Neutrophil (primary cell): ENCODE results near the gene IPO9.

Experiments
- H3K27ac ChIP-seq: fragments of 200-600 bp; sonication (generic); 2 replicates; pipeline ENCODE4 v1.5.1; 2016; ENCODE audit warnings: mild to moderate bottlenecking, moderate library complexity
- H3K27me3 ChIP-seq: fragments of 200-600 bp; sonication (generic); 2 replicates; pipeline ENCODE4 v1.6.0; 2016; ENCODE audit warnings: mild to moderate bottlenecking
- H3K36me3 ChIP-seq: fragments of 200-600 bp; sonication (generic); 2 replicates; pipeline ENCODE4 v1.5.1; 2017
- H3K4me1 ChIP-seq, 2 experiments: fragments of 200-600 bp in 1 of 2; sonication (generic) in 1 of 2; 1 replicate in 1 of 2; 2 replicates in 1 of 2; pipeline versions ENCODE4 v1.5.1 to v1.6.1; 2013 to 2016; ENCODE audit warnings: low read depth in 1 of 2, low read length in 1 of 2, mild to moderate bottlenecking in 1 of 2, moderate library complexity in 1 of 2; ENCODE audit not compliant: control insufficient read depth in 1 of 2, insufficient read depth in 1 of 2
- H3K4me3 ChIP-seq, 2 experiments: fragments of 200-600 bp in 1 of 2; sonication (generic) in 1 of 2; 1 replicate in 1 of 2; 2 replicates in 1 of 2; pipeline ENCODE4 v1.5.1; 2013 to 2016; ENCODE audit warnings: low read depth in 1 of 2, low read length in 1 of 2, mild to moderate bottlenecking in 1 of 2, moderate library complexity in 1 of 2
- H3K9me3 ChIP-seq: fragments of 200-600 bp; sonication (generic); 2 replicates; pipeline ENCODE4 v1.5.1; 2016
- TF ChIP-seq, protein P1 (sequence below): fragments of 200-600 bp; sonication (generic); IDR thresholded peaks from 2 replicates; pipeline ENCODE4 v1.5.1; 2016; ENCODE audit warnings: antibody characterized with exemption

IPO9 gene

DNA sequence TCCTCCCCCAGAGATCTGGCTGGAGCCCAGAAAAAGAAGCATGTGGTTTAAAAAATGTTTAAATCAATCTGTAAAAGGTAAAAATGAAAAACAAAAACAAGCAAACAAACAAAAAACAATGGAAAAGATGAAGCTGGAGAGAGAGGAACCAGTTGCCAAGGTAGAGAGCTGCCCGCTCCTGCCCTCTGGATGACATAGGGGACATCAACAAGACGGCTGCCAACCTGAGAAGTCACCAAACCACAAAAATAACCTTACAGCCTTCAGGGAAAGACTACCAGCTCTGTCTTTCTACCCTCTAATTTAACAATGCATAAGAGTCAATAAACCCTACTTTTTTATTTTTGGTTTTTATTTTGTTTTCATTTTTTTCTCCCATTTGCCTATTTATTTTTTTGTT lies 8.5 kb upstream of the IPO9 start:
- Histone ChIP-seq H3K27ac (no peak overlapping the region), H3K9me3 (no peaks in the 10 kb centered on the region), H3K27me3 (no peaks in the 10 kb centered on the region), H3K4me1 (no peaks in the 10 kb centered on the region), H3K36me3 (no peaks in the 10 kb centered on the region), H3K4me3 (no peak overlapping the region)
- TF ChIP-seq, protein P1, sequence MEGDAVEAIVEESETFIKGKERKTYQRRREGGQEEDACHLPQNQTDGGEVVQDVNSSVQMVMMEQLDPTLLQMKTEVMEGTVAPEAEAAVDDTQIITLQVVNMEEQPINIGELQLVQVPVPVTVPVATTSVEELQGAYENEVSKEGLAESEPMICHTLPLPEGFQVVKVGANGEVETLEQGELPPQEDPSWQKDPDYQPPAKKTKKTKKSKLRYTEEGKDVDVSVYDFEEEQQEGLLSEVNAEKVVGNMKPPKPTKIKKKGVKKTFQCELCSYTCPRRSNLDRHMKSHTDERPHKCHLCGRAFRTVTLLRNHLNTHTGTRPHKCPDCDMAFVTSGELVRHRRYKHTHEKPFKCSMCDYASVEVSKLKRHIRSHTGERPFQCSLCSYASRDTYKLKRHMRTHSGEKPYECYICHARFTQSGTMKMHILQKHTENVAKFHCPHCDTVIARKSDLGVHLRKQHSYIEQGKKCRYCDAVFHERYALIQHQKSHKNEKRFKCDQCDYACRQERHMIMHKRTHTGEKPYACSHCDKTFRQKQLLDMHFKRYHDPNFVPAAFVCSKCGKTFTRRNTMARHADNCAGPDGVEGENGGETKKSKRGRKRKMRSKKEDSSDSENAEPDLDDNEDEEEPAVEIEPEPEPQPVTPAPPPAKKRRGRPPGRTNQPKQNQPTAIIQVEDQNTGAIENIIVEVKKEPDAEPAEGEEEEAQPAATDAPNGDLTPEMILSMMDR: no peak

DNA sequence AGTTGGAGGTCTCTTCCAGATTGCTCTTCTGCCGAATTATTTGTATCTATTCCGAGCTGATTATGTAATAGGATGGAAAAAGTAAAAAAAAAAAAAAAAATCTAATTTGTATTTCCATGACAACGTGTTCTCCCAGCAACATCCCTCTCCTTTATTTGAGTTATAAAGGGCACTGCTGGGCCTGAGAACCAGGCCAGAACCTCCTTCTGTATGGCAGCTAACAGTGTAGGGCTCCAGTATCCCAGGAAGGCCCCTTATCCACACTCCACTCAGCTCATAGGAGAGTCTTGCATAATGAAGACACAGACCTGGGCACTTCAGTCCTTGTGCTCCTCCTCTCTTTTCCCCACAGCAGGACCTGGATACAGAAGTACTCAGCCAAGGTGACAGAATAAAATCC lies 3.7 kb upstream of the IPO9 start:
- Histone ChIP-seq H3K4me3 (no peak overlapping the region), H3K4me1 (peaks cover 8 to 9% of the 10 kb centered on the region in 2 experiments), H3K36me3 (no peaks in the 10 kb centered on the region), H3K27ac (no peak overlapping the region), H3K9me3 (no peaks in the 10 kb centered on the region), H3K27me3 (no peaks in the 10 kb centered on the region)
- TF ChIP-seq, protein P1: no peak

DNA sequence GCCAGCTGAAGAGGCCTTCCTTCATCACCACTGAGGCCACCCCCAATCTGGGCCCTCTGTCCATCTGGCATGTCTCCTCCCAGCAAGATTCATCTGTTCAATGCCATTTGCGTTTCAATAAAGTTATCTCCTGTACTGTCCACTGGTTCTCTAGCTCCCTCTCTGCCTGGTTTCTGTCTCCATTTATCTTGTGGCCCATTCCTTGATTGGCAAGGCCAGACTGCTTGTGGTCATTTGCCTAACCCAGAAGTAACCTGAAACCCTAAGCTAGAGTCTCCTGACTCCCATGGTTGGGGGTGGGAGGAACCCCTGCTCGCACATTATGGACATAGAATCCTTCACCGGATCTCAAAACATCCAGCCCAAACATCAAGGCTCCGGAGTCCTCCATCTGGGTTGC lies 2.1 kb upstream of the IPO9 start:
- no peaks in the 10 kb centered on the region for H3K36me3 ChIP-seq
- H3K27ac ChIP-seq: no peak overlapping the region
- H3K4me3 ChIP-seq: no peak overlapping the region
- no peaks in the 10 kb centered on the region for H3K27me3 ChIP-seq
- H3K9me3 ChIP-seq: no peaks in the 10 kb centered on the region
- peaks cover 10% of the 10 kb centered on the region in 2 experiments for H3K4me1 ChIP-seq
- TF ChIP-seq, protein P1: no peak

DNA sequence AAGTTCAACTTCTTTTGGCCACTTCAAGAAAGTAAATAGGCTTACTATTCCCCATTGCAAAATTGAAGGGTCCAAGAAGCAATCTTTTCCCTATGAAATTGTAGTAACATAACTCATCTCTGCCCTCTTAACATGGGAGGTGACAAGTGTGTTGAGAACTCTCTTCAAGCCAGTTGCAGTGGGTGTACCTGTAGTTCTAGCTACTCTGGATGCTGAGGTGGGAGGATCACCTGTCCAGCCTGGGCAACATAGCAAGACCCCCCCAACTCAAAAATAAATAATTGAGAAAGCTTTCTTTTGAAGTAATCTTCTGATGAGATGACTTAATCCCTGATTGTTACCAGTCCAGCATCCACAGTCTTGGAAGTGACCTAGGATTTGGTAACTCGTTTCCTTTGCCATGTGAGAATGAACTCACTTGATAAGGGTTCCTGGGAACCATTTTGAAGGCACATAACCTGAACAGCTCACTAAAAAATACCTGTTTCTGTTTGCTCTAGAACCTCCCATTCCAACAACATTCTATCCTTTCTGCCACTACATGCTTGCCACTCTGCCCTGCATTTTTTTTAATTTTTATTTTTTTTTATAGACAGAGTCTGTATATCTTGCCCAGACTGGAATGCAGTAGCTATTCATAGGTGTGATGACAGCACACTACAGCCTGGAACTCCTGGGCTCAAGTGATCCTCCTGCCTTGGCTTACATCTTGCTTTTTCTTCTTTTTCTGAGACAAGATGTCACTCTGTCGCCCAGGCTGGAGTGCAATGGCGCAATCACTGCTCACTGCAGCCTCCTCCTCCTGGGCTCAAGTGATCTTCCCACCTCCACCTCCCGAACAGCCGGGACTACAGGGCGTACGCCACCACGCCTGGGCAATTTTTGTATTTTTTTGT lies 1.4 kb upstream of the IPO9 start:
- no peaks in the 10 kb centered on the region for H3K36me3 ChIP-seq
- H3K27me3 ChIP-seq: no peaks in the 10 kb centered on the region
- no peak overlapping the region for H3K4me3 ChIP-seq
- TF ChIP-seq, protein P1: no peak
- no peaks in the 10 kb centered on the region for H3K9me3 ChIP-seq
- H3K4me1 ChIP-seq: peaks cover 10% of the 10 kb centered on the region in 2 experiments
- H3K27ac ChIP-seq: no peak overlapping the region

DNA sequence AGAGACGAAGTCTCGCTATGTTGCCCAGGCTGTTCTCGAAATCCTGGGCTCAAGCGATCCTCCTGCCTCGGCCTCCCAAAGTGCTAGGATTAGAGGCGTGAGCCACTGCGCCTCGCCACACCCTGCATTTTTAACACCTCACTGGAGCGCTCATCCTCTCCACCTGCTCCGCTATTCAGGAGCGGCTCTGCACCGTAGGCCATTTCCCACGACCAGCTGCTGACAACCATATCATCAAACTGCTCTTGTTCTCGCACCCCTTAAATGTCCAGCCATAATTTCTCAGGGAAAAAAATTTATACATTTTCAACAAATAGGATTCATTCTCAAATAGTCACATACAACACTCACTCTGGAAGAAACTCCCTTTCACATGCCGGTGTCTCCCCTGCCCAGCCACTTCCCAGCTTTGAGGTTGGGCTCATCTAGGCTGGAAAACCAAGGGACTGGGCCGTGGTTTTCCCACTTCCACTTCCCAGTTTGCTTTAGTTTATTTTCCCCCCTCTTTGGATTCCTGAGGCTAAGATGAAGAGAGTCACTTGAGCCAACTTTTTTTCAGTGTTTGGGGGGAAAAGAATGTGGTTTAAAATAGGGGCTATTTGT lies 639 bp upstream of the IPO9 start:
- Histone ChIP-seq H3K27ac (no peak overlapping the region), H3K9me3 (no peaks in the 10 kb centered on the region), H3K27me3 (no peaks in the 10 kb centered on the region), H3K4me3 (peak overlapping the region in 1 of 2 experiments; percentile 90), H3K4me1 (peaks cover 10% of the 10 kb centered on the region in 2 experiments), H3K36me3 (no peaks in the 10 kb centered on the region)
- TF ChIP-seq, protein P1: no peak
